ENCODE data around the gene KLHL18.
A peak's percentile ranks its signal among the peaks of the same experiment; 100 is the strongest.
"Not testable (repeated sequence)": the region's sequence is repeated elsewhere in the genome, so short reads cannot be mapped to it uniquely, and the experiment has no call there.

Gene KLHL18

GRCh38 chr3:47366833-47367232 is 84.1 kb downstream of the KLHL18 start:
- no peak for DNase-seq

DNA sequence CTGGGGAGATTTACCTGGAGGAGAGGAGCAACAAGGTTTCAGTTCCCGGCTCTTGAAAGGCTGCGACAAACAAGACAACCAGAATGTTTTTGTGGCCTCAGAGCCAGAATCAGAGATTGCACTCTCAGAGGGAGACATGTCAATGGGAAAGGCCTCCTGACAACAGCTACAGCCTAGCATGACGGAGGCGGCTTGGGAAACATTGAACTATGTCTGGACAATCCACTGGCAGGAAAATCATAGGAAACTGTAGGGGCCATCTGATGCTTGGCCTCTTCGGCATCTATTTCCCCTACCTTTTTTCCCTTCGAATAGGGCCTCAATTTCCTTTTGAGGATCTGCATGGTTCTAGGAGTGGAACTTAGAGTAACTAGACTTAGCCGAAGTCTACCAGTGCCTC is 84.9 kb downstream of the KLHL18 start:
- no peak for DNase-seq

- DNase-seq = not testable (repeated sequence)
Measured at GRCh38 chr3:47370020-47370419, 87.3 kb downstream of the KLHL18 start.

- peak; percentile 17 for DNase-seq
Measured at GRCh38 chr3:47370887-47371697, 88.3 kb downstream of the KLHL18 start.

- DNase-seq = no peak
Measured at GRCh38 chr3:47374587-47374986, 91.8 kb downstream of the KLHL18 start.

- DNase-seq = no peak
Measured at GRCh38 chr3:47376393-47376792, 93.6 kb downstream of the KLHL18 start.

GRCh38 chr3:47377186-47377585 is 94.4 kb downstream of the KLHL18 start:
- no peak for DNase-seq

DNA sequence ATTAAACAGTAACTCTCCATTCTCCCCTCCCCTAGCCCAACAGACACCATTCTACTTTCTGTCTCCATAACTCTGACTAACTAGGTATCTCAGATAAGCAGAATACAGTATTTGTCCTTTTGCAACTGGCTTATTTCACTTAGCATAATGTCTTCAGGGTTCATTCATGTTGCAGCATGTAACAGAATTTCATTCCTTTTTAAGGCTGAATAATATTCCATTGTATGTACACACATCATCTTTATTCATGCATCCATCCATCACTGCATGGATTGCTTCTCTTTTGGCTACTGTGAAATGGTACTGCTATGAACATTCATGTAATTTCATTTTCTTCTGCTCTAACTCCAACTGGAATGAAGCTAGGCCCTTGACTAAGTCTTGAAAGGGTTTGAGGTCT is 96.1 kb downstream of the KLHL18 start:
- no peak for DNase-seq

DNA sequence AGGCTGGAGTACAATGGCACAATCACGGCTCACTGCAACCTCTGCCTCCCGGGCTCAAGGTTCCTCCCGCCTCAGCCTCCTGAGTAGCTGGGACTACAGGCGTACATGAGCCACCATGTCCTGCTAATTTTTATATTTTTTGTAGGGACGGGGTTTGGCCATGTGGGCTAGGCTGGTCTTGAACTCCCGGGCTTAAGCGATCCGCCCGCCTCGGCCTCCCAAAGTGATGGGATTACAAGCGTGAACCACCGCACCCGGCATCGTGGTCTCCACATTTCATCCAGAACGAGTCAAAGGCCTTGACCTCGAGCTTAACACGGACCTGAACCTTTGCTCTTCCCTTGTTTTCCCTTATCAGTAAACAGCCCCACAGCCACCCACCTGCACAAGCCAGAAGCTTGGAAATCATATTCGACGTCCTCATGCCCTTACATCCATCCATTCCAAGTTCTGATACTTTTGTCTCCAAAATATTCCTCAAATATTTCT is 96.7 kb downstream of the KLHL18 start:
- DNase-seq = no peak

- DNase-seq = no peak
Measured at GRCh38 chr3:47380026-47380600, 97.4 kb downstream of the KLHL18 start.

DNA sequence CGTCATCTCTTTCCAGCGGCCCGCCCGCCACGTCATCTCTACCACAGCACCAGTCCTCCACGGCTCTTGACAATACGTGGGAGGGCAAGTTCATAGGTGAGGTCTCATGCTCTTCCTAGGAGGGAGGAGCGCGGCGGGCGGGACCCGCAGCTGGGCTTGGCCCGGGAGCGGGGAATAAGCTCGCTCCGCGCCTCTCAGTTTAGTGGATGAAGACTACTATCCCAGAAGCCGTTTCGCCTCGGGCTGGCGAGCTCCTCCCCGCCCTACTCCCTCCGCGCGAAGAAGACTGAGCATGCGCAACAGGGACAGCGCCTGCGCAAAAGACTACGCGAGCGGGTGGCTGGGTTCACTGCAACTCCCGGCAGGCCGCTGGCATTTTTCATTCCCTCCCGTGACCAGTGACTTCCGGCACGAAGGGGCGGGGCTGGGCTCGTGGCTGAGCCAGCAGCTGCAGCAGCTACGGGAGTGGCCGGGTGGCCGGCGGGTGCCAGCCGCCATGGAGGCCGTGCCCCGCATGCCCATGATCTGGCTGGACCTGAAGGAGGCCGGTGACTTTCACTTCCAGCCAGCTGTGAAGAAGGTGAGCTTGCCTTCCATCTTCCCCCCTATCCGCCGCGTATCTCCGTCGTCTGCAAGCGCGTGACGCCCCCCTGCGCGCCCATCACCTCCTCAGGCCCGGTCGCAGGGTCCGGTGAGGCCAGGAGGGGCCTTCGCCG is 98.0 kb downstream of the KLHL18 start, which contains the start of gene PTPN23:
PTPN23 (plus strand) TSS at position 421 of the 716 bp plus-strand sequence; CDS start at position 497, 76 bp downstream.
- peak; percentile 99 for DNase-seq

DNA sequence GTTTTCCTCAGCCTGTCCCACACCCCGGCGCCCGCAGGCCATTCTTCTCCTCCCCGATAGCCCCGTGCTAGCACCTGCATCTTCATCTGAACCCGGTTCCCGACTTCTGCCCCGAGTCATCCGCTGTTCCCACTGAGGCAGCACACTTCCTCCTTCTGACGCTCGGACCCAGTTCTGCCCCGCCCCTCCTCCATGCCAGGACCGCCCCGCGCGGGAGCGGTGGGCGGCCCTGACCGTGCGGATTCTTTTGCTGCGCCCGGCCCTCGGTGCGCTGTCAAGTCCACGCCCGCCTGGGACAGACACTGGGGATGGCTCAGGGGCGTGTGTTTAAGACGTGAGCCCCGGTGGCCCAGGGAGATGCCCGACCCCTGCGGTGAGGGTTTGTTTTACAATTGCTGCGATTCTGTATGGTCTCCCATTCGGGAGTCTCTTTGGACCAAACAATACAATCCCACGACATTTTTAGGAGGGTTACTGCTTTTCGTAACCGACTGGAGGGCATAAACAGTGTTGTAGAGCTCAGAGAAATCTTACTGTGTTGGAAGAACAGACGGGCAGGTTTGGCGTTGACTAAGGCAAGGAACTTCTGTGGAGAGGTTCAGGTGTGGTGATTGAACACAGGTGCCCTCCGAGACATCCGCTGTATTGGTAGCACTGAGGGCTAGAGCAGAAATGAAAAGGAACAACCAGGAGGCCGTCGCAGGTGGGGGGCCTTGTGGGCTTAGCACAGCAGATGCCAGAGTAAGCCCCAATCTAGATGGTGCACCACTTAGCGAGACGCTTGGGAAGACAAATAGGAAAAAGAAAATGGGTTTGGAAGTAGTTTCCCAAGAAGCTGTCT is 98.8 kb downstream of the KLHL18 start:
- peak; percentile 89 for DNase-seq

DNA sequence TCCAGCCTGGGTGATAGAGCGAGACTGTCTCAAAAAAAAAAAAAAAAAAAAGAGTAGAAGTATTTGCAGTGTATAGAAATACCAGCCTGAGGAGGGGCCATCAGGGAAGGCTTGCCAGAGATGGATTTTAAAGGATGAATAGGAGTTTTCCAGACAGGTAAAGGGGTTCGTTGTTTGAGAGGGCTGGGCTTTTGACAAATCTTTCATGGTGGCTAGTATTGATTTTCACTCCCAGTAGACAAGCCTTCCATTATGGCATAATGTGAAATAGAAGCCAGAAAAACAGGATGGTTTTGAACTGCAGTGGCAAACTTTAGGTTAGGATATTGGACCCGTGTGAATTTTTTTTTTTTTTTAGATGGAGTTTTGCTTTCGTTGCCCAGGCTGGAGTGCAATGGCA is 101.7 kb downstream of the KLHL18 start:
- no peak for DNase-seq

- no peak for DNase-seq
Measured at GRCh38 chr3:47385007-47385406, 102.3 kb downstream of the KLHL18 start.

GRCh38 chr3:47385796-47386195 is 103.1 kb downstream of the KLHL18 start:
- no peak for DNase-seq

DNA sequence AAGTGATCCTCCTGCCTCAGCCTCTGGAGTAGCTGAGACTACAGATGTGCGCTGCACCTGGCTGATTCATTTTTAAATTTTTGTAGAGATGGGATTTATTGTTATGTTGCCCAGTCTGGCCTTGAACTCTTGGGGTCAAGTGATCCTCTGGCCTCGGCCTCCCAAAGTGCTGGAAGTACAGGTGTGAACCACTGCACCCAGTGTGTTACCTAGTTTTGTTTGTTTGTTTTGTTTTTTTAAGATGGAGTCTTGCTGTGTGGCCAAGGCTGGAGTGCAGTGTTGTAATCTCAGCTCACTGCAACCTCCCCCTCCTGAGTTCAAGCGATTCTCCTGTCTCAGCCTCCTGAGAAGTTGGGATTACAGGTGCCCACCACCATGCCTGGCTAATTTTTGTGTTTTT is 110.2 kb downstream of the KLHL18 start:
- DNase-seq = no peak

DNA sequence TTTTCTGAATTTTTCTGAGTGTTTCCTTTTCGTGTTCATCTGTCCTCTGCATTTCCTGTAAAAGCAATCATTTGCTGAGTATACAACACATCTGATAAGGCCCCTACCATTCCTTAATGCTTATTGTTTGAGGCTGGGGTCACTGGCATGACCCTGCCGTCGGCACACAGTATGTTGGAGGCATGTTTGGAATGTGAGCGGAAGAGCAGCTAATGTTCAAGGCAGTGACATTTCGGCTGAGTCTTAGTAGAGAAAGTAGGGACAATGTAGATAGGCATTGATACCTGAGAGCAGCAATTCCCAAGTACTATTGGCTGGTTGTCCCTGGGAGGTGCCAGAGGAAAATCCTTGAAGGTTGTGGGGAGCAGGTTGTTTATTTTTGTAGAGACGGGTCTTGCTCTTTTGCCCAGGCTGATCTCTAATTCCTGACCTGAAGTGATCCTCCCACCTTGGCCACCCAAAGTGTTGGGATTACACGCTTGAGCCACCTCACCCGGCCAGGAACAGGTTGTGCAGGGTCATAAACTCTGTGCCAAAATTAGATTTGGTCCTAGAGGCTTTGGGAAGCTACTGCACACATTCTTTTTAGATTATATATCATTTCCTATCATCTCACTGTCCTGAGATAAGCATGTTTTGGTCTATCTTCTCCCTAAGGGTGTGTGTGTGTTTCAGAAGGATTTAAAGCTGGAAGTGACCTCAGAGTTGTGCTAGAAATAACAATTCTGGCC is 111.6 kb downstream of the KLHL18 start:
- peak; percentile 45 for DNase-seq

- DNase-seq = peak; percentile 16
Measured at GRCh38 chr3:47394881-47395280, 112.1 kb downstream of the KLHL18 start.
